Measurements from ENCODE around the gene GATA3.
"Not testable (repeated sequence)": the region's sequence is repeated elsewhere in the genome, so short reads cannot be mapped to it uniquely, and the experiment has no call there.

The GATA3 gene

DNA sequence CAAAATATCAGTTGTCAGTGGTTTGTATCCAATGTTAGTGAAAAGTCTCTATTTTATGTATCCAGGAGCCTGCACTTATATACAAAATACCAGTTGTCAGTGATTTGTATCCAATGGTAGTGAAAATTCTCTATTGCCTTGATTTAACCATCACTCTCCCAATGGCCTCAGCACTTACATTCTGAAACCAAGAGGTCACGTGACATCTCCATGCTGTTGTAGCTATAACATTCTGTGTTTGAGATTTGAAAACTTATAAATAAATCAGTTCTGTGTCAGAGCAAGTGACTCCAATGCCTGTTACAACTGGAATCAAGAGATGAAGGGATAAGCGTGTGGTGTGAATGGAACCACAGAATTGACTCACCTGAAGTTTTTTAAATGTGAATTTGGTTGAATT is 30.6 kb upstream of the GATA3 start:
- Histone ChIP-seq H3K9me3 (ENCODE audit: low read depth, low read length) (no peaks in the 10 kb centered on the region), H3K27ac (no peak overlapping the region)
- TF ChIP-seq FOXP2 (optimal IDR thresholded peaks at IDR 0.05; ENCODE audit: control extremely low read depth, extremely low read length, insufficient read depth), result no peak

DNA sequence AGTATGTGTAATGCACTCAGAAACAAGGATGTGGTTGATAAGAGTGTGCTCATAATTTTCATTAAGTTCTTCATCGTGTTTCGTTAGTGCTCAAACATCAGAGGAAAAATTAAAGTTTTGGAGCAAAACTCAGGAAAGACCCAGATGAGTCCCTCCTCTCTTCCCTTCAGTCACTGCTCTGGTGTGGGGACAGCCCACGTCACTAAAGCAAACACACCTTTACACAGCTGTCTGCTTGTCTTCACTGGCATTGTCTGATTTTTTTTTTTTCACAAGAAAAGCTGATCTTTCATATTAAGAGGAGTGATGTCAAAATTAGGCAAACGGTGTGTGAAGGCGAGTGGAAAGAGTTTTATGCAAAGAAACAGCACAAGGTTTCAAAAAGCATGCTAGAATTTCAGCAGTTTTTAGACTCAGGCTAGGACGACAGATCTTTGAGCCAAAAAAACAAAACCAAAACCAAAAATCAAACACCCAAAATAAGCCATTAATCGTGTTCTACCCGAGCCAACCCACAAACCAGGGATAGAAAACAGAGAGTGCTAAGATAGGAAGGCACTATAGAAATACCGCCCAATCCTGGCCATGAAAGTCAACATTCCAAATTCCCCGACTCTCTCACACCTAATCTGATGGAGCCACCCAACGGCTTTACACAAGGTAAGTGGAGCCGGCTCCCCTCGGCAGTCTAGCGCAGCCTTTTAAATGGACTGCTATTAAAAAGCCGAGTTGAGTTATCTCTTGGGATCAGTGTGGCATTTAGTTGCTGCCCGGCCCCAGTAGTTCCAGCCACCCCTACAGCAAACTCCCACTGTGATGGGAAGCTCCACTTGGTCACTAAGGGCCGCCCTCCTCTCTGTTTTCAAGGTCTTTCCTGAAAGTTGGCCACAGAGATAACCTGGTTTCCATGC is 27.9 kb upstream of the GATA3 start:
- no peak overlapping the region for H3K9ac ChIP-seq (ENCODE audit: insufficient read length)
- no peak for DNase-seq (ENCODE audit: low read depth, low spot score)

More for the DNA sequence above, 30.6 kb upstream of the GATA3 start:
- no peak overlapping the region for H3K9ac ChIP-seq (ENCODE audit: insufficient read length)
- DNase-seq (ENCODE audit: low read depth, low spot score), result no peak
- no peak overlapping the region for H3K4me3 ChIP-seq
- H3K36me3 ChIP-seq (ENCODE audit: insufficient read depth, low read length), result no peaks in the 10 kb centered on the region

DNA sequence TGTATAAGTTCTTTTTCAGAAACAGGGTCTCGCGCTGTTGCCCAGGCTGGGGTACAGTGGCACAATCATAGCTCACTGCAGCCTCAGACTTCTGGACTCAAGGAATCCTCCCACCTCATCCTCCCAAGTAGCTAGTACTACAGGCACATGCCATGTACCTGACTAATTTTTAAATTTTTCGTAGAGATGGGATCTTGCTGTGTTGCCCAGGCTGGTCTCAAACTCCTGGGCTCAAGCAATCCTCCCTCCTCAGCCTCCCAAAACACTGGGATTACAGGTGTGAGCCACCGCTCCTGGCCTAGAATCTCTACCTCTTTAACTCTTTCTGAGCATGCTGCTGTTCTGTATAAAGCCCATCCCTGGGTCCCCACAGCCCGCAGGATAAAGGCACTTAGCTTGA is 23.3 kb upstream of the GATA3 start:
- not testable (repeated sequence) for H3K9me3 ChIP-seq (ENCODE audit: low read depth, low read length); H3K9ac ChIP-seq (ENCODE audit: insufficient read length); H3K27ac ChIP-seq; H3K4me3 ChIP-seq; DNase-seq (ENCODE audit: low read depth, low spot score); H3K36me3 ChIP-seq (ENCODE audit: insufficient read depth, low read length)

More for the DNA sequence above, 27.9 kb upstream of the GATA3 start:
- H3K36me3 ChIP-seq (ENCODE audit: insufficient read depth, low read length), result no peaks in the 10 kb centered on the region
- H3K4me3 ChIP-seq, result no peak overlapping the region
- TF ChIP-seq FOXP2 (optimal IDR thresholded peaks at IDR 0.05; ENCODE audit: control extremely low read depth, extremely low read length, insufficient read depth) (no peak), POLR2AphosphoS5 (IDR thresholded peaks at IDR 0.05; ENCODE audit: borderline replicate concordance, low read depth, low read length) (no peak), EZH2 (IDR thresholded peaks at IDR 0.05) (no peak)
- H3K9me3 ChIP-seq (ENCODE audit: low read depth, low read length), result no peaks in the 10 kb centered on the region
- no peak overlapping the region for H3K27ac ChIP-seq

DNA sequence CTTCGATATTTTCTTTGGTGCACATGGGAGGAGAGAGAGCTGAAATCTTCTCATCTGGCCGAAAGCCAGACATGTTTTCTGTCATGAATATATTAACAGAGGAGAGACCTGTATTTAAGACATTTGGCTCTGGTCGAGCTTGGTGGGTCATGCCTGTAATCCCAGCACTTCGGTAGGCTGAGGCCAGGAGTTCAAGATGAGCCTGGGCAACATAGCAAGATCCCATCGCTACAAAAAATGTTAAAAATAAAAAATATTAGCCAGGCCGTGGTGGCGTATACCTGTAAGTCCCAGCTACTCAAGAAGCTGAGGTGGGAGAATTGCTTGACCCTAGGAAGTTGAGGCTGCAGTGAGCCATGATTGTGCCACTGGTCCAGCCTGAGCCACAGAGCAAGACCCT is 21.9 kb upstream of the GATA3 start:
- Histone ChIP-seq H3K27ac (no peak overlapping the region), H3K36me3 (ENCODE audit: insufficient read depth, low read length) (no peaks in the 10 kb centered on the region), H3K4me3 (no peak overlapping the region), H3K9me3 (ENCODE audit: low read depth, low read length) (no peaks in the 10 kb centered on the region), H3K9ac (ENCODE audit: insufficient read length) (no peak overlapping the region)
- TF ChIP-seq EZH2 (IDR thresholded peaks at IDR 0.05) (no peak), FOXP2 (optimal IDR thresholded peaks at IDR 0.05; ENCODE audit: control extremely low read depth, extremely low read length, insufficient read depth) (no peak)
- no peak for DNase-seq (ENCODE audit: low read depth, low spot score)

DNA sequence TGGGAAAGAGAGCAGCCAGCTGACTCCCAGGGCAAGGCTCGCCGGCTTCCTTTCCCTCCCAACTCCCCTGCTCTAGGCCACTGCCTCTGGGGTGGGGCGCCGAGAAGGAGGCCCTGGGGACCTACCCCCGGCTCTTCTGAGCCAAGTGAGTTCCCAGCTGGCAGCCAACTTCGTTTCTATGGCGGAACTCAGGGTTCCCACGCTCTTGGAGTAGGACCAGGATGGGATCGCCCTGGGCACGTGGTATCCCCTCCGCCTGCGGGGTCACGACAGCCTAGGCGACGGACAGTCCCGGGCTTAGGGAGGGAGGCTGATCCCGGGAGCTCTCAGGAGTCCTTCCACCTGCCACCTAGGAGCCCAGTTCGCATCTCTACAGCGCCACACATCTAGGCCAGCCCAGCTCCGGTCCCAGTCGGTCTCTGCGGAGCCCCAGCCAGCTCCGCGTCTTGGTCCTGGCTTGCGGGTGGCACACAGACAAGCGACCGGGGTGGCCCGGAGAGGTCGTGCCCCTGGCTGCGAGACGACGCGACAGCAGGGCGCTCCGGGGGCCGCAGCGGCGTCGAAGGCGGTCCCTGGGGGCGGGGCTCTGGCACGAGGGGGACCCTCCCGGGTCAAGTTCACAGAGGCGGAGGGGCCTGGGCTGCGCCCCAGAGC is 20.5 kb upstream of the GATA3 start:
- H3K4me3 ChIP-seq, result no peak overlapping the region
- H3K9ac ChIP-seq (ENCODE audit: insufficient read length), result no peak overlapping the region
- no peak overlapping the region for H3K27ac ChIP-seq
- no peaks in the 10 kb centered on the region for H3K36me3 ChIP-seq (ENCODE audit: insufficient read depth, low read length)
- no peaks in the 10 kb centered on the region for H3K9me3 ChIP-seq (ENCODE audit: low read depth, low read length)
- no peak for DNase-seq (ENCODE audit: low read depth, low spot score)
- no peak for TF ChIP-seq EZH2 (IDR thresholded peaks at IDR 0.05)
- no peak for TF ChIP-seq FOXP2 (optimal IDR thresholded peaks at IDR 0.05; ENCODE audit: control extremely low read depth, extremely low read length, insufficient read depth)
- no peak for TF ChIP-seq POLR2AphosphoS5 (IDR thresholded peaks at IDR 0.05; ENCODE audit: borderline replicate concordance, low read depth, low read length)

DNA sequence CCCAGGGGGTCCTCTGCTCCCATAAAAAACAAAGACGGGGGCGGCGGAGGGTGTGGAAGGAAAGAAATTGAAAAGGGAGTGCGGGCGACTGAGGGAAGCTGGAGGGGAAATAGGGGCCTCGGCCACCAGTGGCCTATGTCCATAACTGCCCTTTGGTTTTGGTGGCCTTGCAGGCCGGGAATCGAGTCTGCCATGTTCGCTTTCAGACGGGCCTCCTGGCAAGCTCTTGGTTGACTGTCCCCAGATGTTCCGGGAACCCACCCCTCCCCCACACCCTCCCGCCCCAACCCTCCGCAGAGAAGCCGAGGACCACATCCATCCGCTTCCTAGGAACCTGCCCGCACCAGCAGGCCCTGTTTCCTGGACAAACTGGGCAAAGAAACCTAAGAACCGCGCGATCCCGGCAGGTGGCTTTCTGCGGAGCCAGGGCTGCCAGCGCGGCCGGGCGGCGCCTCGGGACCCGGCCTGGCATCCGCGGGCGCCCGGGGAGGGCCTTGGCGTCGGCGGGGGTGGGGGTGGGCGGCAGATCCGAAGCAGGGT is 20.0 kb upstream of the GATA3 start:
- Histone ChIP-seq H3K9ac (ENCODE audit: insufficient read length) (no peak overlapping the region), H3K9me3 (ENCODE audit: low read depth, low read length) (no peaks in the 10 kb centered on the region), H3K27ac (no peak overlapping the region), H3K4me3 (no peak overlapping the region), H3K36me3 (ENCODE audit: insufficient read depth, low read length) (no peaks in the 10 kb centered on the region)
- TF ChIP-seq EZH2 (IDR thresholded peaks at IDR 0.05) (no peak), POLR2AphosphoS5 (IDR thresholded peaks at IDR 0.05; ENCODE audit: borderline replicate concordance, low read depth, low read length) (no peak), FOXP2 (optimal IDR thresholded peaks at IDR 0.05; ENCODE audit: control extremely low read depth, extremely low read length, insufficient read depth) (no peak)
- DNase-seq (ENCODE audit: low read depth, low spot score), result no peak

DNA sequence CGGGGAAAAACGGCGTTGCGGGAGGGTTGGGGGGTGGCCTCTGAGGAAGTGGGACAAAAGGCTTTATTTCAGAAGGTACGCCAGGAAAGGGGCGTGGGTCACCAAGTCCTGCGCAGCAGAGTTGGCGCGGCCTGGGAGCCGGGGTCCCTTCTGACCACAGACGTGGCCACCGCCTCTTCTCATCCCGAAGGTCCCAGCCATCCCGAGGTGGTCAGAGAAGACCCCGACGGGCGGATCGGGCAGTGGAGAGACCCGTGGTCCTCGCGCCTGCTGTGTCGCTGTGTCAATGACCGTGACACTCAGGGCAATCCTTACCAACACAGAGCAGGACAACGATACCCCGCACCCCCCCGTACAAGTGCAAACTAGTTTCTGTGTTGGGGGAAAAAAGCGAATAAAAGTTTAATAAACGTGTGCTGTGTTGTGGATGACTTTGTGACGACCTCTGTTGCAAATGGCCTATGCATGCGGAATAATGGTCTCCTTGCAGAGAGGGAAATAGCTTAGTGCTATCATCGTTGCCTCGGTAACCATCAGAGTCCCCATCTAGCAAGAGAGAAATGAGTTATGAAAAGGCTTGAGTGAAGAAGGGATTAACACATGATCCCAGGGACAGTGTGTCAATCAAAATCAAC is 19.4 kb upstream of the GATA3 start:
- Histone ChIP-seq H3K9ac (ENCODE audit: insufficient read length) (no peak overlapping the region), H3K4me3 (no peak overlapping the region), H3K9me3 (ENCODE audit: low read depth, low read length) (no peaks in the 10 kb centered on the region), H3K27ac (no peak overlapping the region), H3K36me3 (ENCODE audit: insufficient read depth, low read length) (no peaks in the 10 kb centered on the region)
- TF ChIP-seq EZH2 (IDR thresholded peaks at IDR 0.05) (no peak), FOXP2 (optimal IDR thresholded peaks at IDR 0.05; ENCODE audit: control extremely low read depth, extremely low read length, insufficient read depth) (no peak), POLR2AphosphoS5 (IDR thresholded peaks at IDR 0.05; ENCODE audit: borderline replicate concordance, low read depth, low read length) (no peak)
- no peak for DNase-seq (ENCODE audit: low read depth, low spot score)

DNA sequence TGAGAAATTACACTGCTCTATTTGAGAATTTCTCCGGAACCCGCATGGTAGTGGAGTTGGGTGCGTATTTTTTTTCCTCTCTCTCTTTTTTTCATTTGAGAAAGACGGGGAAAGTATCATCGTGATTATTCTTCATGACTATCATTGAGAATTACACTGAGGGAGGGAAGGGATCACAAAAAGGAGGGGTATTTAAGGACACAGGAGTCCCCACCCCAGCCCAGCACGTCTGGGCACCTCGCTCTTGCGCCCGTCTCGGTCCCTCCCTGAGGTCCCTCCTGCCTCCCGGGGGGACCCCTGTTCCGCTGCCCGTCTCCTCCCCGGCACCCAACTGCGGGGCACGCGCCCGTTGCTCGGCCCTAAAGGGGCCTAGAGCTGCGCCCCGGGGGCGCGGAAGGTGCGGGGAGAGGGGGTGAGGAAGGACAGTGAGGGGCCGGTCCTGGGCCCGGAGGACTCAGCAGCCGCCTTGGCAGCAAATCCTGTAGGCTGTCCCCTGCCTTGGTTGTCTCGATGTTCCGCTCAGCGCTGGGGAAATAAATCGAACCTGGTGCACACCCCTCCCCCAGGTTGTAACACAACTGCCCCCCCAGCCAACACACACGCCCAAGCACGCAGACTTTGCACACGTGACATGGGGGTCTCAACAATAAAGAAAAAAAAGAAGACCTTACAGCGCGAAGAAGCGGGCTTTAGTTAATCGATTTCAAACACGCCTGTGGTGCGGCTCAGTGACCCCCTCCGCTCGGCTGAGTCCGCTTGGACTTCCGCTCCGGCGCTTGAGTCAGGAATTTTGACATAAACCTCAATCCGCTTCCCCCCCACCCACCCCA is 18.6 kb upstream of the GATA3 start:
- no peaks in the 10 kb centered on the region for H3K9me3 ChIP-seq (ENCODE audit: low read depth, low read length)
- H3K27ac ChIP-seq, result no peak overlapping the region
- no peak for TF ChIP-seq POLR2AphosphoS5 (IDR thresholded peaks at IDR 0.05; ENCODE audit: borderline replicate concordance, low read depth, low read length)

More for the DNA sequence above, 18.6 kb upstream of the GATA3 start:
- H3K36me3 ChIP-seq (ENCODE audit: insufficient read depth, low read length), result no peaks in the 10 kb centered on the region
- DNase-seq (ENCODE audit: low read depth, low spot score), result no peak
- no peak overlapping the region for H3K4me3 ChIP-seq
- no peak overlapping the region for H3K9ac ChIP-seq (ENCODE audit: insufficient read length)

Data from SK-N-MC (cell line).